Common myeloid progenitor, CD34-positive (primary cell): ENCODE data around the gene ABCC3.

ENCODE experiments used
- CTCF ChIA-PET: fragments of 350-600 bp; sonication (Branson Sonifier 250); formaldehyde crosslinking; loops from one replicate; lab custom pipeline; 2021; ENCODE audit warnings: antibody characterized with exemption; lab: Charles Lee
- POLR2A ChIA-PET: fragments of 350-600 bp; sonication (Branson Sonifier 250); formaldehyde crosslinking; loops from one replicate; lab custom pipeline; 2021; ENCODE audit warnings: antibody characterized with exemption; lab: Charles Lee
- DNase-seq, 3 donors: peaks; one replicate each; pipeline versions ENCODE4 v3.0.0 to v3.0.0-alpha.2; 2013
- H3K27ac ChIP-seq, 2 experiments: 1 replicate in 1 of 2; 2 replicates in 1 of 2; pipeline ENCODE4 v1.7.0; 2013; ENCODE audit warnings: inconsistent platforms in 2 of 2, low read length in 2 of 2, mild to moderate bottlenecking in 2 of 2, low read depth in 1 of 2, moderate library complexity in 1 of 2; ENCODE audit not compliant: severe bottlenecking in 2 of 2, insufficient read depth in 1 of 2, poor library complexity in 1 of 2
- H3K27me3 ChIP-seq, 5 experiments: replicated peaks in 2 of 5; 1 replicate in 3 of 5; 2 replicates in 2 of 5; pipeline versions ENCODE4 v1.6.1 to v1.7.0; 2013; ENCODE audit warnings: low read length in 4 of 5, mild to moderate bottlenecking in 2 of 5, moderate library complexity in 2 of 5, inconsistent platforms in 1 of 5; ENCODE audit not compliant: insufficient read depth in 5 of 5, control insufficient read depth in 4 of 5
- H3K36me3 ChIP-seq, 4 experiments: 1 replicate in 2 of 4; 2 replicates in 2 of 4; pipeline versions ENCODE4 v1.6.1 to v1.7.0; 2013; ENCODE audit warnings: low read length in 3 of 4, control low read depth in 1 of 4, mild to moderate bottlenecking in 1 of 4; ENCODE audit not compliant: control insufficient read depth in 4 of 4, insufficient read depth in 4 of 4
- H3K4me1 ChIP-seq, 4 experiments: 1 replicate in 3 of 4; 2 replicates in 1 of 4; pipeline versions ENCODE4 v1.6.1 to v1.7.1; 2013; ENCODE audit warnings: low read length in 3 of 4, mild to moderate bottlenecking in 3 of 4, control low read depth in 1 of 4, inconsistent platforms in 1 of 4, moderate library complexity in 1 of 4; ENCODE audit not compliant: control insufficient read depth in 4 of 4, insufficient read depth in 4 of 4; ENCODE audit errors: control extremely low read depth in 1 of 4
- H3K4me3 ChIP-seq, 7 experiments: 1 replicate in 4 of 7; 2 replicates in 3 of 7; pipeline versions ENCODE4 v1.5.1 to v1.7.0; 2013; ENCODE audit warnings: mild to moderate bottlenecking in 7 of 7, low read length in 6 of 7, moderate library complexity in 6 of 7, inconsistent platforms in 2 of 7, low read depth in 2 of 7, control low read depth in 1 of 7; ENCODE audit not compliant: insufficient read depth in 4 of 7, control insufficient read depth in 1 of 7; ENCODE audit errors: extremely low read depth in 1 of 7
- H3K9me3 ChIP-seq, 5 experiments: 1 replicate in 4 of 5; 2 replicates in 1 of 5; pipeline versions ENCODE4 v1.6.1 to v1.7.1; 2013; ENCODE audit warnings: low read length in 4 of 5, mild to moderate bottlenecking in 2 of 5, inconsistent platforms in 1 of 5, low read depth in 1 of 5, moderate library complexity in 1 of 5; ENCODE audit not compliant: control insufficient read depth in 4 of 5, insufficient read depth in 2 of 5; ENCODE audit errors: control extremely low read depth in 1 of 5
- WGBS: methylation state at CpG from one replicate; pipeline ENCODE4 v1.1.5; 2013; ENCODE audit not compliant: insufficient coverage; 5-methylcytosine and 5-hydroxymethylcytosine counted together

Gene ABCC3

GRCh38 chr17:50633683-50634082 lies 998 bp upstream of the ABCC3 start:
- H3K4me1 ChIP-seq = peaks cover 0 to 12% (median 11%) of the 10 kb centered on the region in 4 experiments
- CTCF ChIA-PET = interaction anchor here (4.2 kb wide), 1 partner anchor 62 kb away, joined by 52 read pairs; no protein-coding TSS in a partner anchor

GRCh38 chr17:50634915-50635731 lies 442 bp downstream of the ABCC3 start:
- Histone ChIP-seq H3K27ac (no peak overlapping the region), H3K4me1 (peaks cover 0 to 22% (median 20%) of the 10 kb centered on the region in 4 experiments), H3K9me3 (no peaks in the 10 kb centered on the region), H3K27me3 (peaks cover 3 to 62% (median 38%) of the 10 kb centered on the region in 5 experiments), H3K36me3 (no peaks in the 10 kb centered on the region), H3K4me3 (peak overlapping the region in 4 of 7 experiments; percentile 28 to 57 (median 52))
- 4% methylated on average over 48 of the region's 52 CpGs for WGBS
- ChIA-PET POLR2A (no interaction called here), CTCF (interaction anchor here (0.8 to 7.5 kb wide), 5 partner anchors 8 to 84 kb away, joined by 3 to 84 read pairs (median 4); no protein-coding TSS in a partner anchor)
- no peak for DNase-seq

More at GRCh38 chr17:50633683-50634082, 998 bp upstream of the ABCC3 start:
- Histone ChIP-seq H3K4me3 (no peak overlapping the region), H3K27ac (no peak overlapping the region), H3K9me3 (no peaks in the 10 kb centered on the region), H3K27me3 (peaks cover 3 to 68% (median 35%) of the 10 kb centered on the region in 5 experiments), H3K36me3 (no peaks in the 10 kb centered on the region)
- POLR2A ChIA-PET = no interaction called here
- no peak for DNase-seq
- 92% methylated on average over 9 of the region's 9 CpGs for WGBS

- ChIA-PET CTCF (interaction anchor here (0.8 to 7.5 kb wide), 5 partner anchors 8 to 85 kb away, joined by 3 to 84 read pairs (median 4); no protein-coding TSS in a partner anchor), POLR2A (no interaction called here)
- Histone ChIP-seq H3K27me3 (peaks cover 3 to 62% (median 38%) of the 10 kb centered on the region in 5 experiments), H3K4me3 (no peak overlapping the region), H3K9me3 (no peaks in the 10 kb centered on the region), H3K4me1 (peaks cover 0 to 26% (median 24%) of the 10 kb centered on the region in 4 experiments), H3K27ac (no peak overlapping the region), H3K36me3 (no peaks in the 10 kb centered on the region)
- WGBS = 93% methylated on average over 1 of the region's 3 CpGs
- no peak for DNase-seq
These were observed 976 bp downstream of the ABCC3 start for GRCh38 chr17:50635732-50635981.

GRCh38 chr17:50635982-50636803 lies 1.5 kb downstream of the ABCC3 start:
- no peak for DNase-seq
- Histone ChIP-seq H3K27ac (no peak overlapping the region), H3K4me1 (peaks cover 0 to 31% (median 30%) of the 10 kb centered on the region in 4 experiments), H3K9me3 (no peaks in the 10 kb centered on the region), H3K27me3 (peaks cover 3 to 60% (median 38%) of the 10 kb centered on the region in 5 experiments), H3K36me3 (no peaks in the 10 kb centered on the region), H3K4me3 (no peak overlapping the region)
- 98% methylated on average over 9 of the region's 9 CpGs for WGBS
- CTCF ChIA-PET = interaction anchor here (0.8 to 7.5 kb wide), 11 partner anchors 9 to 90 kb away, joined by 3 to 84 read pairs (median 3); no protein-coding TSS in a partner anchor
- POLR2A ChIA-PET = no interaction called here

GRCh38 chr17:50636804-50637195 lies 2.1 kb downstream of the ABCC3 start:
- Histone ChIP-seq H3K36me3 (no peaks in the 10 kb centered on the region), H3K27ac (no peak overlapping the region), H3K27me3 (peaks cover 3 to 53% (median 34%) of the 10 kb centered on the region in 5 experiments), H3K9me3 (no peaks in the 10 kb centered on the region), H3K4me3 (no peak overlapping the region), H3K4me1 (peaks cover 2 to 36% (median 33%) of the 10 kb centered on the region in 4 experiments)
- WGBS = 99% methylated on average over 6 of the region's 7 CpGs
- CTCF ChIA-PET = interaction anchor here (0.8 to 7.5 kb wide), 12 partner anchors 10 to 90 kb away, joined by 3 to 84 read pairs (median 4); no protein-coding TSS in a partner anchor
- no peak for DNase-seq
- POLR2A ChIA-PET = no interaction called here

GRCh38 chr17:50637829-50638605 lies 3.3 kb downstream of the ABCC3 start:
- no peak for DNase-seq
- no peaks in the 10 kb centered on the region for H3K9me3 ChIP-seq
- POLR2A ChIA-PET = no interaction called here
- H3K27me3 ChIP-seq = peaks cover 3 to 41% (median 29%) of the 10 kb centered on the region in 5 experiments
- no peaks in the 10 kb centered on the region for H3K36me3 ChIP-seq
- H3K4me1 ChIP-seq = peaks cover 2 to 36% (median 33%) of the 10 kb centered on the region in 4 experiments
- CTCF ChIA-PET = interaction anchor here (0.9 to 7.5 kb wide), 9 partner anchors 9 to 94 kb away, joined by 3 to 84 read pairs (median 5); no protein-coding TSS in a partner anchor
- no peak overlapping the region for H3K4me3 ChIP-seq
- 93% methylated on average over 5 of the region's 7 CpGs for WGBS
- H3K27ac ChIP-seq = no peak overlapping the region
